Astrocyte (in vitro differentiated cells and primary cell): ENCODE measurements around the gene TSPAN14.

Experiments used
- EZH2 ChIP-seq: IDR thresholded peaks from 2 replicates; pipeline ENCODE4 v1.6.1; 2012; ENCODE audit warnings: mild to moderate bottlenecking, low read length, inconsistent platforms; ENCODE audit not compliant: insufficient read depth
- TF ChIP-seq, protein P1 (sequence below): IDR thresholded peaks from 2 replicates; pipeline ENCODE4 v1.5.1; 2011; ENCODE audit warnings: low read depth, mild to moderate bottlenecking, inconsistent platforms, low read length, moderate library complexity; ENCODE audit not compliant: insufficient read depth

DNA sequence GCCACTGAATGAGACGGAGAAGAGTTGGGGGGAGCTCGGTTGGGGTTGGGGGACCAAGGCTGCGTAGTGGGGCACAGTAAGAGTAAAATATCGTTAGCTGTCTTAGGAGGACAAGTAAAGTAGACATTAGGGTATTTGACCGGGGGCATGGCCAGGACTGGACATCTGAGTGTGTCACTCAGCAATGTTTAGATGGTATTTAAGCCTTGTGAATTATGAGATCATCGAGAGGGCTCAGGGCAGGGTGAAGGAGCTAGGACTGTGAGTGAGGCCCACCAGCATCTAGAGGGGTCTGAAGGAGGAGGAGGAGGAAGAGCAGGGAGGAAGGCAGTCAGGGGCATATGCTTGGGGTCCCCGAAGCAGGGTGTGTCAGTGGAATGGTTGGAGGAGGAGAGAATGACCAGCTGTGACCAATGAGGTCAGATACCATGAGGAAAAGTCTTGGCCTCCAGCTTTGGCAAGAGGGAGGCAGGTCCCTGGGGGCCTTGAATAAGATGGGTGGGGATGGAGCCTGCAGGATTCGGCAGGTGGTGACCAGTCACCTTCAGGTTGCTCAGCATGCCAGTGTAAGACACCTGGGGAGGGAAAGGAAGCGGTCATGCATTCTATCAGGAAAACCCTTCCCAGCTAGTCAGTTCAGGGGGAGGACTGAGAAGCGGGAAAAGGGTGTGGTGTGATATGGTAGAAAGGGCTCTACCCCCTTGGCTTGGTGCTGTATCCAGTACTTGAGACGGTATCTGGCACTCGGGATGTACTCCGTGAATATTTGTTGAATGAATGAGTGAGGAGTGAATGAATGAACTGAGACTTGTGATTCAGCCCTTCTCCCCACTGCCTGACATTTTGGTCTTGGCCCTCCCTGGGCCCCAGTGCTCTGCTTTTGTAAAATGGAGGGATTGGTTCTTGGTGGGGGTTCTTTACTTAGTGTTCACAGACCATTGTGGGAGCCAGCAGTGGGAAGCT, 48.8 kb downstream of the TSPAN14 start:
- TF ChIP-seq, protein P1, sequence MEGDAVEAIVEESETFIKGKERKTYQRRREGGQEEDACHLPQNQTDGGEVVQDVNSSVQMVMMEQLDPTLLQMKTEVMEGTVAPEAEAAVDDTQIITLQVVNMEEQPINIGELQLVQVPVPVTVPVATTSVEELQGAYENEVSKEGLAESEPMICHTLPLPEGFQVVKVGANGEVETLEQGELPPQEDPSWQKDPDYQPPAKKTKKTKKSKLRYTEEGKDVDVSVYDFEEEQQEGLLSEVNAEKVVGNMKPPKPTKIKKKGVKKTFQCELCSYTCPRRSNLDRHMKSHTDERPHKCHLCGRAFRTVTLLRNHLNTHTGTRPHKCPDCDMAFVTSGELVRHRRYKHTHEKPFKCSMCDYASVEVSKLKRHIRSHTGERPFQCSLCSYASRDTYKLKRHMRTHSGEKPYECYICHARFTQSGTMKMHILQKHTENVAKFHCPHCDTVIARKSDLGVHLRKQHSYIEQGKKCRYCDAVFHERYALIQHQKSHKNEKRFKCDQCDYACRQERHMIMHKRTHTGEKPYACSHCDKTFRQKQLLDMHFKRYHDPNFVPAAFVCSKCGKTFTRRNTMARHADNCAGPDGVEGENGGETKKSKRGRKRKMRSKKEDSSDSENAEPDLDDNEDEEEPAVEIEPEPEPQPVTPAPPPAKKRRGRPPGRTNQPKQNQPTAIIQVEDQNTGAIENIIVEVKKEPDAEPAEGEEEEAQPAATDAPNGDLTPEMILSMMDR: no peak
- TF ChIP-seq EZH2: no peak
